Measurements from ENCODE around the gene CDH23. TPM values are rescaled to one million over a fixed set of nuclear protein-coding genes. Genes with fewer than 3 reads are reported as not detected.

CDH23 gene
- total and polyA plus RNA-seq, 2 of the 8 experiments (the other 6 are each of a cell fraction or from before 2014, with no cell fraction given), result 1.9 to 4.9 TPM

- POLR2A ChIA-PET (ENCODE audit: partially characterized antibody), result no interaction called here
- H4K8ac ChIP-seq (ENCODE audit: extremely low read depth, insufficient read depth, low read length), result no peak overlapping the region
- H2BK15ac ChIP-seq (ENCODE audit: low read length), result no peak overlapping the region
- no peak overlapping the region for H2BK120ac ChIP-seq (replicated peaks; ENCODE audit: low read depth, low read length)
- H4K20me1 ChIP-seq (replicated peaks in 1 of 2; ENCODE audit: control insufficient read depth in 1 of 2, insufficient read depth in 2 of 2, low read length in 2 of 2), result no peaks in the 10 kb centered on the region
- H3K4me3 ChIP-seq (ENCODE audit: extremely low read depth in 1 of 4, insufficient read depth in 2 of 4, low read depth in 3 of 4, low read length in 4 of 4), result no peak overlapping the region
- H2AFZ ChIP-seq (ENCODE audit: low read length), result no peak overlapping the region
- no peak overlapping the region for H3K14ac ChIP-seq (ENCODE audit: insufficient read length)
- no peak overlapping the region for H3K9ac ChIP-seq (replicated peaks in 1 of 4; ENCODE audit: extremely low read depth in 1 of 4, low read depth in 3 of 4, low read length in 3 of 4)
- CTCF ChIA-PET (ENCODE audit: partially characterized antibody), result interaction anchor here (0.7 to 12.2 kb wide), 5 partner anchors 12 to 115 kb away, joined by 3 to 87 read pairs (median 5); partner anchors contain the start of gene CDH23
- no peaks in the 10 kb centered on the region for H3K79me2 ChIP-seq (ENCODE audit: control insufficient read depth in 1 of 2, insufficient read depth in 2 of 2, low read length in 2 of 2)
- H2BK20ac ChIP-seq (ENCODE audit: low read length), result no peak overlapping the region
- no peak overlapping the region for H4K91ac ChIP-seq (replicated peaks; ENCODE audit: insufficient read length, low read length)
- H3K9me3 ChIP-seq (ENCODE audit: insufficient read depth in 2 of 2, low read depth in 1 of 2, low read length in 1 of 2), result peaks cover 0 to 10% of the 10 kb centered on the region in 2 experiments; a peak in 1 of 4 replicates
- no peaks in the 10 kb centered on the region for H3K23me2 ChIP-seq (ENCODE audit: low read depth, low read length)
- no peak overlapping the region for H3K56ac ChIP-seq (replicated peaks; ENCODE audit: insufficient read length, low read depth, low read length)
- H3K23ac ChIP-seq (ENCODE audit: insufficient read length), result no peak overlapping the region
- no peak overlapping the region for H3K18ac ChIP-seq (ENCODE audit: extremely low read depth, low read length)
- H3K4me2 ChIP-seq (ENCODE audit: insufficient read depth in 1 of 2, low read depth in 2 of 2, low read length in 2 of 2), result no peak overlapping the region
- no peak for DNase-seq (ENCODE audit: low read depth in 1 of 2, low spot score in 2 of 2)
- H3K79me1 ChIP-seq (ENCODE audit: low read depth, low read length), result no peaks in the 10 kb centered on the region
- TF ChIP-seq TCF12 (IDR thresholded peaks at IDR 0.05; ENCODE audit: low read depth, low read length) (no peak), BRCA1 (IDR thresholded peaks at IDR 0.05; ENCODE audit: low read depth, low read length) (no peak), POLR2AphosphoS5 (IDR thresholded peaks at IDR 0.05; ENCODE audit: low read depth, low read length) (no peak), GTF2F1 (IDR thresholded peaks at IDR 0.05; ENCODE audit: borderline replicate concordance, low read depth, low read length) (no peak)
- peaks cover 0 to 3% (median 2%) of the 10 kb centered on the region in 4 experiments; a peak in 3 of 7 replicates for H3K4me1 ChIP-seq (replicated peaks in 1 of 4; ENCODE audit: control insufficient read depth in 3 of 4, insufficient read depth in 4 of 4, low read length in 3 of 4)
- WGBS, 2 experiments (ENCODE audit: extremely low coverage in 1 of 2, insufficient coverage in 1 of 2, insufficient read length in 1 of 2, insufficient replicate concordance in 2 of 2, low coverage in 1 of 2, low lambda C conversion rate in 2 of 2, missing lambda C conversion rate in 1 of 2), result 81% methylated on average over 1 of the region's 1 CpG; no CpG with 5 or more reads in 1 of the 2 experiments
- H2BK12ac ChIP-seq (ENCODE audit: low read depth, low read length), result no peak overlapping the region
- no peaks in the 10 kb centered on the region for H3K27me3 ChIP-seq (replicated peaks in 1 of 4; ENCODE audit: control insufficient read depth in 3 of 4, extremely low read depth in 1 of 4, insufficient read depth in 3 of 4, low read length in 3 of 4)
- no peak overlapping the region for H2BK5ac ChIP-seq (ENCODE audit: low read depth, low read length)
- no peak overlapping the region for H3K27ac ChIP-seq (ENCODE audit: low read depth, low read length)
- H3K4ac ChIP-seq (replicated peaks; ENCODE audit: insufficient read length, low read depth, low read length), result no peak overlapping the region
- no peak for FAIRE-seq
- H4K5ac ChIP-seq (ENCODE audit: insufficient read length, low read depth, low read length), result no peak overlapping the region
- no peaks in the 10 kb centered on the region for H3K36me3 ChIP-seq (ENCODE audit: control insufficient read depth in 2 of 4, insufficient read depth in 4 of 4, low read length in 3 of 4)
- H2AK5ac ChIP-seq (ENCODE audit: low read depth, low read length), result no peak overlapping the region
Measured at GRCh38 chr10:71414359-71414758, 17.6 kb downstream of the CDH23 start.
